Measurements from ENCODE around the gene PLEKHO2. TPM values are rescaled to one million over a fixed set of nuclear protein-coding genes. Genes with fewer than 3 reads are reported as not detected.
"Not testable (repeated sequence)": the region's sequence is repeated elsewhere in the genome, so short reads cannot be mapped to it uniquely, and the experiment has no call there.

Gene PLEKHO2
- polyA plus RNA-seq, 3 donors = 54.1 to 93.5 (median 78.0) TPM

DNA sequence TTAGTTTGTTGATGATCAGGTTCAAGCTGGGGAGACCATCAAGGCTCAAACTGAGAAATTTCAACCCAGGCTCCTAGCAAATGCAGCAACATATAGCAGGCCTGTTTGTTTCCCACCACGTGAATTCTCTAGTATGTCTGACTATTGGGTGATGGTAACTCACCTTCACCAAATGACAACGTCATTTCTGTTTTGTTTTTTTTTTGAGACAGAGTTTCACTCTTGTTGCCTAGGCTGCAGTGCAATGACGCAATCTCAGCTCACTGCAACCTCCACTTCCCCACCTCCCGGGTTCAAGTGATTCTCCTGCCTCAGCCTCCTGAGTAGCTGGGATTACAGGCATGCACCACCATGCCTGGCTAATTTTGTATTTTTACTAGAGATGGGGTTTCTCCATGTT lies 26.8 kb upstream of the PLEKHO2 start:
- H4K20me1 ChIP-seq (ENCODE audit: insufficient read depth, low read length); H2AFZ ChIP-seq (ENCODE audit: insufficient read depth, low read depth, low read length, poor library complexity, severe bottlenecking); H3K4me2 ChIP-seq (replicated peaks; ENCODE audit: extremely low read depth, low read length, poor library complexity, severe bottlenecking); intact Hi-C loops (cut with micrococcal nuclease); H3K9me3 ChIP-seq (replicated peaks in 1 of 2; ENCODE audit: control insufficient read depth in 1 of 2, insufficient read depth in 1 of 2, low read length in 2 of 2); H3K9me3 Mint-ChIP-seq; H3K27me3 Mint-ChIP-seq (ENCODE audit: low read depth in 3 of 3); H3K4me3 Mint-ChIP-seq; H3K27ac ChIP-seq (ENCODE audit: low read depth in 1 of 2, low read length in 2 of 2); H3K27me3 ChIP-seq (ENCODE audit: control insufficient read depth in 2 of 2, insufficient read depth in 2 of 2, low read length in 2 of 2); H3K4me1 ChIP-seq (ENCODE audit: control insufficient read depth in 1 of 2, insufficient read depth in 2 of 2, low read length in 2 of 2); H3K4me3 ChIP-seq (replicated peaks in 1 of 3; ENCODE audit: low read depth in 2 of 3, low read length in 3 of 3); H3K79me2 ChIP-seq (ENCODE audit: insufficient read depth, low read length); H3K9ac ChIP-seq (ENCODE audit: insufficient read depth, low read length, poor library complexity, severe bottlenecking): not testable (repeated sequence)
- H3K4me1 Mint-ChIP-seq = peaks cover 20% of the 10 kb centered on the region
- peaks cover 22 to 29% of the 10 kb centered on the region in 2 donors for H3K36me3 ChIP-seq (replicated peaks in 1 of 2; ENCODE audit: control insufficient read depth in 1 of 2, insufficient read depth in 2 of 2, low read length in 2 of 2)
- no CpG with 5 or more reads among the region's 4 CpGs for WGBS (ENCODE audit: insufficient coverage)
- peak overlapping the region in 6 of 7 donors; percentile 0 to 71 (median 34) for H3K27ac Mint-ChIP-seq
- H3K36me3 Mint-ChIP-seq = peaks cover 9 to 27% of the 10 kb centered on the region in 2 donors
- DNase-seq = peak; percentile 37 to 43 (median 37)

DNA sequence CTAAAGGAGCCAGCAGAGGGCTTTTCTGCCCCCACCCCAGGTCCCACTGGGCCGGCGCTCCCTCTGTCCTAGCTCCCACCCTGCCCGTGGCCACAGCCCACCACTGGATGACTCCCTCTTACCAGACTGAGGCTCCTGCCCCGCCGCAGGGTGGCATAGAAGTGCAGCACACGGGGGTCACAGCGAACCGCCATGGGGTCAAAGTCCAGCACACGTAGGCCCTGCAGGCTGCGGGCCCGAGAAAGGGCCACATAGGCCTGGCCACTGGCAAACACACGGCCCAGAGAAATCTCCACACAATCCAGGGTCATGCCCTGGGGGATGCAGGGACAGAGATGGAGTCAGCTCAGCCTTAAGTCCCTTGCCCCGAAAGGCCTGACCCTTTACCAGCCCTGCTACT lies 25.3 kb upstream of the PLEKHO2 start:
- H3K27ac ChIP-seq (ENCODE audit: low read depth in 1 of 2, low read length in 2 of 2) = no peak overlapping the region
- H4K20me1 ChIP-seq (ENCODE audit: insufficient read depth, low read length) = no peaks in the 10 kb centered on the region
- H3K4me1 ChIP-seq (ENCODE audit: control insufficient read depth in 1 of 2, insufficient read depth in 2 of 2, low read length in 2 of 2) = peaks cover 3 to 9% of the 10 kb centered on the region in 2 donors
- H3K27ac Mint-ChIP-seq = peak overlapping the region in 1 of 7 donors; percentile 60
- no peaks in the 10 kb centered on the region for H3K27me3 ChIP-seq (ENCODE audit: control insufficient read depth in 2 of 2, insufficient read depth in 2 of 2, low read length in 2 of 2)
- DNase-seq = no peak
- no peaks in the 10 kb centered on the region for H3K9me3 ChIP-seq (replicated peaks in 1 of 2; ENCODE audit: control insufficient read depth in 1 of 2, insufficient read depth in 1 of 2, low read length in 2 of 2)
- no peak overlapping the region for H2AFZ ChIP-seq (ENCODE audit: insufficient read depth, low read depth, low read length, poor library complexity, severe bottlenecking)
- H3K79me2 ChIP-seq (ENCODE audit: insufficient read depth, low read length) = no peaks in the 10 kb centered on the region
- H3K4me1 Mint-ChIP-seq = peaks cover 19% of the 10 kb centered on the region
- peaks cover 31 to 42% of the 10 kb centered on the region in 2 donors for H3K36me3 ChIP-seq (replicated peaks in 1 of 2; ENCODE audit: control insufficient read depth in 1 of 2, insufficient read depth in 2 of 2, low read length in 2 of 2)
- peaks cover 15 to 41% of the 10 kb centered on the region in 2 donors for H3K36me3 Mint-ChIP-seq
- no peaks in the 10 kb centered on the region for H3K9me3 Mint-ChIP-seq
- H3K4me2 ChIP-seq (replicated peaks; ENCODE audit: extremely low read depth, low read length, poor library complexity, severe bottlenecking) = no peak overlapping the region
- intact Hi-C loops (cut with micrococcal nuclease) = no loop called here
- WGBS (ENCODE audit: insufficient coverage) = 98% methylated on average over 12 of the region's 13 CpGs
- H3K4me3 Mint-ChIP-seq = no peak overlapping the region
- peaks cover 0 to 5% (median 2%) of the 10 kb centered on the region in 3 donors for H3K27me3 Mint-ChIP-seq (ENCODE audit: low read depth in 3 of 3)
- H3K4me3 ChIP-seq (replicated peaks in 1 of 3; ENCODE audit: low read depth in 2 of 3, low read length in 3 of 3) = no peak overlapping the region
- no peak overlapping the region for H3K9ac ChIP-seq (ENCODE audit: insufficient read depth, low read length, poor library complexity, severe bottlenecking)
- TF ChIP-seq, protein P1, sequence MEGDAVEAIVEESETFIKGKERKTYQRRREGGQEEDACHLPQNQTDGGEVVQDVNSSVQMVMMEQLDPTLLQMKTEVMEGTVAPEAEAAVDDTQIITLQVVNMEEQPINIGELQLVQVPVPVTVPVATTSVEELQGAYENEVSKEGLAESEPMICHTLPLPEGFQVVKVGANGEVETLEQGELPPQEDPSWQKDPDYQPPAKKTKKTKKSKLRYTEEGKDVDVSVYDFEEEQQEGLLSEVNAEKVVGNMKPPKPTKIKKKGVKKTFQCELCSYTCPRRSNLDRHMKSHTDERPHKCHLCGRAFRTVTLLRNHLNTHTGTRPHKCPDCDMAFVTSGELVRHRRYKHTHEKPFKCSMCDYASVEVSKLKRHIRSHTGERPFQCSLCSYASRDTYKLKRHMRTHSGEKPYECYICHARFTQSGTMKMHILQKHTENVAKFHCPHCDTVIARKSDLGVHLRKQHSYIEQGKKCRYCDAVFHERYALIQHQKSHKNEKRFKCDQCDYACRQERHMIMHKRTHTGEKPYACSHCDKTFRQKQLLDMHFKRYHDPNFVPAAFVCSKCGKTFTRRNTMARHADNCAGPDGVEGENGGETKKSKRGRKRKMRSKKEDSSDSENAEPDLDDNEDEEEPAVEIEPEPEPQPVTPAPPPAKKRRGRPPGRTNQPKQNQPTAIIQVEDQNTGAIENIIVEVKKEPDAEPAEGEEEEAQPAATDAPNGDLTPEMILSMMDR (IDR thresholded peaks at IDR 0.05) = no peak

Measured in CD14-positive monocyte (primary cell).